ENCODE data around the gene ARHGAP15.

ARHGAP15 gene

GRCh38 chr2:143229952-143230351 lies 100.7 kb downstream of the ARHGAP15 start:
- DNase-seq, result no peak

GRCh38 chr2:143230506-143231253 lies 101.5 kb downstream of the ARHGAP15 start:
- DNase-seq, result no peak

DNA sequence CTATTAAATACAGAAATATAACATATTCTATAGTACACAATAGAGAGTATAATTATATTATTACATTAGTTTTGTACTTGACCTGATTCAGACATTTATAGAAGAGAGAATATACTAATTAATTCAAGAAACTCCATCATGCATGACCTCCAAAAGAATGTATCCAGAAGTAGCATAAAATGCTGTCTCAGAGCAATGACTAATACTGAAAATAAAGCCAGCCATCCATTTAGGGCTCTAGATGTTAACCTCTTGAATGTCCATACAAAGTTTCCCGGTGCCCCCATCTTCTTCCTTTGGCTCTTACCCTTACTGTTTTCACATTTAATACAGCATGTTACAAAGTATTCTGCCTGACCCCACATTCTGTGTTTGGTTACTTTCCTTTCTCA lies 102.0 kb downstream of the ARHGAP15 start:
- no peak for DNase-seq

- no peak for DNase-seq
Measured at GRCh38 chr2:143237146-143237777, 108.0 kb downstream of the ARHGAP15 start.

GRCh38 chr2:143241403-143242088 lies 112.3 kb downstream of the ARHGAP15 start:
- no peak for DNase-seq

DNA sequence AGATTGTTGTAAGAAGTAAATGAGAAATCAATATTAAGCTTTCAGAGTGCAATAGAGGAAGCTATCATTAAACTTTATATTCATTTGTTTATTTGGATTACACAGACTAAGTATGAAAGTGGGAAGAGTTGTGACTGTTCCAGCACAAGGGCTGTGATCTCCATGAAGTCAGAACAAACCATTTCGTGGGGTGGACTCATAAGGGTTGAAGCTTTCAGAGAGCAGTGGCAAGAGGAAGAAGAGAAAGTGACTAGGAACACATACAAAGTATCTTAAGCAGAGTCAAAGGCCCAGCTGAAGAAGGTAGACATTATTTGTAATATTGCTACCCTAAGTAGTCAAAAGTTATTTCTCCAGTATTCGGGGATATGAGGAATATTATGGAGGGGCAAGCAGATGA lies 117.0 kb downstream of the ARHGAP15 start:
- no peak for DNase-seq

DNA sequence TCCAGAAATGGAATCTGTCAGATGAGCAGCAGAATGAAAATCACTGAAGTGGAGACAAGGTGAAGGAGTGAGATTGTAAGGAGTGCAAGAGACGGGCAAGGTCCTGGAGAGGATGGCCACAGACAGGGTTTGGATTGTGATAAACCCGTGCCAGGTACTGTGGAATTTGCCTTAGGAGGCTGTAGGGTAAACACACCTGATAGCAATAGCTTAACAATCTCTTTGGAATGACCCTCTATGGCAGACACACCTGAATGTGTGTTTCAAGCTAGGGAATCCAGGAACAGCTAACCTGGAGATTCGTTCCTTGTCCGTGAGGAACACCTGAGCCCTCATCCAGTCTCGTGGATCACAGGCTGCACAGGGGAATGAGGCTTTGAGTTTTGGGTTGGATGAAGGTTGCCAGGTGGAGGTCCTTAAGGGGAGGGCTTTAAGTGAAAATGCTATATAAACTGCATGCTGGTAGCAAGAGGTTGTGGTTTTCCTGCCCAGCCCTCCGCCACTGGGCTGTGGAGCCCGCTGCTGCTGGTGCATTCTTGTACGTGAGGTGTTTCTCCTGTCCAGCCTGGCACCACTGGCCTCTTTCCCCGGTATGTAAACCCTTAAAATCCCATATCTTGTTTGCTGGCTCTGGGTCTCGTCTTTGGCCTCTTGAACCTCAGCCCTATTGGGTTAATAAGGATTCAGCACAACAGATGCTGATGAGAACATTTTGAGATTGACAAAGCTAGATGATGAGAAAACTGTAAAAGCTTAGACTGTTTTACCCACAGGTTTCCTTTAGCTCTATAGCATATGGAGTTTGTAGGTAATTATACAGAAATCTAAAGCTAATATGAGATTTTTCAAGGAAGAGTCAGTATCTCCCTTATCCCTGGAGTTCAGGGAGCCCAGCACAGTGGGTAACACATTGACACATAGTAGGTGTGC lies 117.9 kb downstream of the ARHGAP15 start:
- DNase-seq, result no peak

GRCh38 chr2:143248631-143249030 lies 119.4 kb downstream of the ARHGAP15 start:
- no peak for DNase-seq

GRCh38 chr2:143251681-143252080 lies 122.5 kb downstream of the ARHGAP15 start:
- no peak for DNase-seq

DNA sequence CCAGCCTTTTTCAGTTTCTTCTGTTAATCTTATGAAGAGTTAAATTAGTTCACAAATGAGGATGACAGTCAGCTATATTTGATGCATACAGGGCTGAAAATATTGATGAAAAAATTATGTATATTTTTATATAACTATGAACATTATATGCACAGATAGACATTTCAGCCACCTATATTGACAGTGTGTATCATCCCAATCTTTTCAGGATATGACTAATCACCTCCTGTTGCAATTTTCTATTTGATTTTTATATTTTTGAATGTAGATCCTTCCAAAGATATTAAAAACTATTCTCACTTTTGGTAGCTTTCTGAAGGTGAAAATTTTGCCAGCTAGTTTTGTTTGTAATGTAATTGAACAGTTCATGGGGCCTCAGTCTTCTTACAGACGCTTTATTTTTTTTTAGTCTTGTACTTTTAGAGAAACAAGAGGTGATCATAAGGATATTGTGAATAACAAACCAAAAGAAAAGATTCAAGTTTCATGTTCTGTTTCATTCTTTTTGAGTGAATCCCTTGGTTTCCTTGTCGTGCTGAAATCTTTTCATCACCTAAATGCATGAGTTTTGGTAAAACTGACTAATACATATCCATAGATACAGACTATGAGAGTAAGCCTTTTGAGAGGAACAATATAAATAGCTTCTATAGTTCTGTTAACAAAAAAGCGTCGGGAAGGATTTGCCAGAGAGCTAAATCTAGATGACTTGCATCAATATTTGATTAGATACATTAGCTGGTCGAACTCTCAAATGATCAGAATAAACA lies 123.1 kb downstream of the ARHGAP15 start:
- no peak for DNase-seq

GRCh38 chr2:143254110-143254509 lies 124.9 kb downstream of the ARHGAP15 start:
- no peak for DNase-seq

GRCh38 chr2:143255086-143255485 lies 125.9 kb downstream of the ARHGAP15 start:
- DNase-seq, result no peak

- no peak for DNase-seq
Measured at GRCh38 chr2:143255899-143256298, 126.7 kb downstream of the ARHGAP15 start.

DNA sequence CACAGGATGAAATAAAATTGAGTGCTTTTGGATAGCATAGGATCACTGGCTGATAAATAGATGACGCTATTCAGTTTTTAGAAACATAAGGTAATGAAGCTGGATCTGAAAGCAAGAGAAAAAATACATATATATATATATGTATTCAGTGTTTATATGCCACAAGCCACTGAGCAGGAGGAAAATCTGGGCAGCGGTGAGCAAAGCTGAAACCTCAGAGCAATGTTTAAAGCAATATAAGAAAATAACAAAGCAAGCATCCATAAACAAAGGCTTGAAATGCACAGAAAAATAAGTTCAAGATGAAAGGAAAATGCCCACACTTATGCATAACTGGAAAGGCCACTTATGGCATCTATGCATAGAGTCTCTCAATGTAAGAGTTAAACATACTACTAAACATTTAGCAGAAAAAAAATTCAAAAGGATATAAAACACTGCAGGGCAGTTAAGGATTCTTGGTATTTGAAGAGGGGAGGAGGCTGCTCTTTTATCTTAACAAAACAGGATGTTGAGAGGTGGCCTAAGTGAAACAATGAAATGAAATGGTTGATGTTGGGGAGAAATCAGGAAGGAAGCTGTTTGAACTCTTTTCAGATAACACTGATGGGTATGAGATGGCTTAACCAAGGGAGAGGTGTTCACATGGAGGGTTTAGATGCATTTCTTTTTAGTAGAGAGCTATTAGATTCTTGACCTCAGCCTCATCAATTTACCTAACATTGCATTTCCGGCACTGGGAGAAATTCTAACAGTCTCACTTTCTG lies 129.1 kb downstream of the ARHGAP15 start:
- no peak for DNase-seq

- peak; percentile 48 to 78 for DNase-seq
Measured at GRCh38 chr2:143259368-143259958, 130.2 kb downstream of the ARHGAP15 start.

- no peak for DNase-seq
Measured at GRCh38 chr2:143261986-143262385, 132.8 kb downstream of the ARHGAP15 start.

DNA sequence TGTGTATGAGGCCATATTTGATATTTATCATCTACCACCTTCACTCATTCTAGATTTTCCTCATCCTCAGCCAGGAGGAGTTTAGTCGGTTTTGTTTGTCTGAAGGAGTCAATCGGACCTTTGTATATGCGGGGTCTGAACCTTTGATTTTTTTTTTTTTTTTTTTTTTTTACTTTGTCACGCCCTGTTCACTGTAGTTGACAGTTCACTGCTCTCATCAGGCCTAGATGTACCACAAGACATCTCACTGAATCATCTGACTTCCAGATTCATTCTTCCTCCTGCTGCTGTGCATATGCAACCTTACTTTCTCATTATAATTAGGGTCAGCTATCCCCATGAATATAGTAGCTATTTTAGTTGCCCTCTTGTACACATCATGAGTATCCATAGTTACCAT lies 133.2 kb downstream of the ARHGAP15 start:
- no peak for DNase-seq

- no peak for DNase-seq
Measured at GRCh38 chr2:143263066-143263625, 133.9 kb downstream of the ARHGAP15 start.

- no peak for DNase-seq
Measured at GRCh38 chr2:143264851-143265250, 135.6 kb downstream of the ARHGAP15 start.

GRCh38 chr2:143279672-143280071 lies 150.5 kb downstream of the ARHGAP15 start:
- no peak for DNase-seq

All from hippocampal formation (tissue), 2 donors.